ENCODE results near the gene AP3B2.

AP3B2 gene

GRCh38 chr15:82709421-82710207 lies at the start of gene AP3B2:
Gene AP3B2 (minus strand): TSS chr15:82709875. CDS start chr15:82709706, 169 bp downstream.
- TF ChIP-seq MYC (IDR thresholded peaks at IDR 0.05; ENCODE audit: low read depth, low read length), result no peak; the same call in 1 of the 2 replicates
- TF ChIP-seq MAX (IDR thresholded peaks at IDR 0.05; ENCODE audit: low read depth, low read length), result no peak; the same call in 1 of the 2 replicates
- no peak for TF ChIP-seq POLR2A (IDR thresholded peaks at IDR 0.05; ENCODE audit: extremely low read depth, insufficient read length)
- no peak for TF ChIP-seq CTCF (IDR thresholded peaks at IDR 0.05; ENCODE audit: low read depth, low read length)

GRCh38 chr15:82751308-82751707 lies 41.6 kb upstream of the AP3B2 start:
- peak; percentile 42 for DNase-seq (ENCODE audit: low read depth)
- TF ChIP-seq POLR2A (IDR thresholded peaks at IDR 0.05; ENCODE audit: extremely low read depth, insufficient read length), result no peak
- no peak for TF ChIP-seq CTCF (IDR thresholded peaks at IDR 0.05; ENCODE audit: low read depth, low read length)
- TF ChIP-seq MYC (IDR thresholded peaks at IDR 0.05; ENCODE audit: low read depth, low read length), result no peak
- TF ChIP-seq MAX (IDR thresholded peaks at IDR 0.05; ENCODE audit: low read depth, low read length), result no peak
- H3K4me3 ChIP-seq (ENCODE audit: low read depth, low read length), result peak overlapping the region; percentile 92

More at GRCh38 chr15:82709421-82710207, at the start of gene AP3B2:
- H3K4me3 ChIP-seq (ENCODE audit: low read depth, low read length), result peak within 1 kb of the TSS; percentile 51
- peak; percentile 86 for DNase-seq (ENCODE audit: low read depth)

- no peak for DNase-seq (ENCODE audit: low read depth)
- TF ChIP-seq CTCF (IDR thresholded peaks at IDR 0.05; ENCODE audit: low read depth, low read length), result no peak
- TF ChIP-seq MAX (IDR thresholded peaks at IDR 0.05; ENCODE audit: low read depth, low read length), result no peak
- no peak for TF ChIP-seq MYC (IDR thresholded peaks at IDR 0.05; ENCODE audit: low read depth, low read length)
- no peak for TF ChIP-seq POLR2A (IDR thresholded peaks at IDR 0.05; ENCODE audit: extremely low read depth, insufficient read length)
- H3K4me3 ChIP-seq (ENCODE audit: low read depth, low read length), result peak overlapping the region; percentile 92
These were observed 41.1 kb upstream of the AP3B2 start for GRCh38 chr15:82750831-82751180.

- H3K4me3 ChIP-seq (ENCODE audit: low read depth, low read length), result peak overlapping the region; percentile 92
- TF ChIP-seq POLR2A (IDR thresholded peaks at IDR 0.05; ENCODE audit: extremely low read depth, insufficient read length) (peak; percentile 91), MYC (IDR thresholded peaks at IDR 0.05; ENCODE audit: low read depth, low read length) (peak; percentile 96), MAX (IDR thresholded peaks at IDR 0.05; ENCODE audit: low read depth, low read length) (peak; percentile 88), CTCF (IDR thresholded peaks at IDR 0.05; ENCODE audit: low read depth, low read length) (no peak)
- DNase-seq (ENCODE audit: low read depth), result peak; percentile 97
These were observed 40.5 kb upstream of the AP3B2 start for GRCh38 chr15:82749951-82750830.

GRCh38 chr15:82748315-82748714 lies 38.6 kb upstream of the AP3B2 start:
- DNase-seq (ENCODE audit: low read depth), result no peak
- TF ChIP-seq POLR2A (IDR thresholded peaks at IDR 0.05; ENCODE audit: extremely low read depth, insufficient read length) (no peak), MAX (IDR thresholded peaks at IDR 0.05; ENCODE audit: low read depth, low read length) (no peak), CTCF (IDR thresholded peaks at IDR 0.05; ENCODE audit: low read depth, low read length) (no peak), MYC (IDR thresholded peaks at IDR 0.05; ENCODE audit: low read depth, low read length) (no peak)
- H3K4me3 ChIP-seq (ENCODE audit: low read depth, low read length), result no peak overlapping the region
